GM19452 (cell line): ENCODE results near the gene ACTN4.

Experiments
- ATAC-seq: cut with Tn5 transposase; IDR thresholded peaks from one replicate; pipeline ENCODE4 v1.9.1; 2021; ENCODE audit not compliant: unreplicated experiment

The ACTN4 gene

DNA sequence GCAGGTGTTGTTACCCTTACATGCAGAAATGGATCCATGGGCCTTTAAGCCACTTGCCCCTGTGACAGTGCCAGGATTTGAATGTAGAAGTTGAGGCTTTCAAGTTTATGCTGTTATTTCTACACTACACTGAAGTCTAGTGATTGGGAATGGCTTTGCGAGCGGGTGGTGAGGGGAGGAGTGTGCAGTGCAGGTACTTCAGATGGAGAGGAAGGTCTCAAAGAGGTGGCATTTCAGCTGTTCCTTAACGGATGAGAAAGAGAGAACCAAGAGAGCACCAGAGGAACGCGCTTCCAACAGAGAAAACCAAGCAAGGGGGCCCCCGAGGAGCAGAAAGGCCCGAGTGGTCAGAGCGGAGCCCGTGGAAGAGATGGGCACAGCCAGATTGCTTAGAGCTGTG lies 13.3 kb downstream of the ACTN4 start:
- no peak for ATAC-seq

DNA sequence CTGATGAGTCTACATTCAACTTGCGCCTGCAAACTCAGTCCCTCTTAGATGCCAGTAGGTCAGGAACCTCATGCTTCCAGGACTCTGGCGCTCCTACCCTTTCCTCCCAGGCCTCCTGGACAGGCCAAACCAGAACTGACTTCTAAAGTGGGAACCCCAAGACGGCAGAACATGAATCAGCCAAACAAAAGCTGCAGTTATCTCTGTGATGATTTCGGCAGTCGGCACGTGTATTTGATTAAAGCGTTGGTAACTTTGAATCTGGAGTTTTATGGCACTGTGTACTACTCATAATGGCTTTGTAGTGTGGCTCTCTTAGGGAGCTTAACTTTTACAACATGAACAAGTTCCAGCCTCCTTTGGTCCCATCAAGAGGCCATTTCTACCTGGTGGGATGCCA lies 13.7 kb downstream of the ACTN4 start:
- ATAC-seq, result no peak

DNA sequence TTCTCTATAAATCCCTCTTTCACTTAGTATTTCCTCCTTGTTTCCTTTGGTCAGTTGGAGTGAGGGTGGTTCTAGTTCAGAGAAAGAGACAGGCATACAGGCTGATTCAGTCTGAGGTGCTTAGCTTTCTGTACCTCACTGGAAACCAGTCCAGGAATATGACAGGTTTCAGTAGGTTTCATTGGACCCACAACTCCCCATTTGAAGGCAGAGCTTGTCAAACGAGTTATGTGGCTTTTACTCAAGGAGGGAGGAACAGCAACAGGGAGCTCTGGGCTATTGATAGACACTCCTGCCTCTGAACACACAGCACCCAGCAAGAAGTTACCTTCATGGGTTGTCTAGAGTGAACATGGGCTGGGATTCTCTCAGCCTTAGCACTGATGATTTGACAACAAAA lies 14.5 kb downstream of the ACTN4 start:
- no peak for ATAC-seq

DNA sequence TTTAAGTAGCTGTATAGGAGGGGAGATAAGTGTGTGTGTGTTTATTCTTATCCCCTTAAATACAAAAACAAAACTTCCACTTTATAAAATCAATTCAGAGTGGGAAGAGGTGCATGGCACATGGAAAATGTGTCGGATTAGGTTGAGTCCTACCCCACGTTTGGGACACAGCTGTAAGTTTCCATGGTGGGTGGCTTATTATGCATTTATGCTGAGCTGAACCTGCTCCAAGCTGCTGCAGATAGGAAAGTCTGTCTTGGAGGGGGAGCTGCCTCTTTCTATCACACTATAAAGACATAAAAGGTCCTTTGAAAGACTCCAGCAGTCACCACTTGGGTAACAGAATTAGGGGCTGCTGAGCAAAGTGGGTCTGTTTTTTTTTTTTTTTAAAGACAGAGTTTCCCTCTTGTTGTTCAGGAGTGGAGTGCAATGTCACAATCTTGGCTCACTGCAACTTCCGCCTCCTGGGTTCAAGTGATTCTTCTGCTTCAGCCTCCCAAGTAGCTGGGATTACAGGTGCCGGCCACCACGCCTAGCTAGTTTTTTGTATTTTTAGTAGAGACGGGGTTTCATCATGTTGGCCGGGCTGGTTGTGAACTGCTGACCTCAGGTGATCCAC lies 15.2 kb downstream of the ACTN4 start:
- no peak for ATAC-seq

DNA sequence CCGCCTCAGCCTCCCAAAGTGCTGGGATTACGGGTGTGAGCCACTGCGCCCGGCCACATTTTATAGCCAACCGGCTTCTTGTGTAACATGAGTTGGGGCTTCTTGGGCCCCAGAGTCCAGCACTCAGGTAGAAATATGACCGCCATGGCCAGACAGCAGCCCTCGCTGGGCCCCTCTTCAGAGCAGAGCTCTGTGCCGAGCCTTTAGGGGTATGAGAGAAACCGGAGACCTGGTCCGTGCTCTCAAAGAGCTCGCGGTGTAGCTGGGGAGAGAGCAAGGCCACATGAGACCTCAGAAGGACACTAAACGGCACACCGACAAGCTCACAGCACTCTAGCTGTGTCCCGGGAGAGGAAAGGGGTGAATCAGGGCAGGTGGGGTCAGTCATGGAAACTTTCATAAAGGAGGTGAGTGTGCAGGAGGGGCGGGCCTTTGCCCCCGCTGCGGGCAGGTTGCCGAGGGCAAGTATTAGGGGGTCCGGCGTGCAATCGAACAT lies 15.8 kb downstream of the ACTN4 start:
- ATAC-seq, result no peak

DNA sequence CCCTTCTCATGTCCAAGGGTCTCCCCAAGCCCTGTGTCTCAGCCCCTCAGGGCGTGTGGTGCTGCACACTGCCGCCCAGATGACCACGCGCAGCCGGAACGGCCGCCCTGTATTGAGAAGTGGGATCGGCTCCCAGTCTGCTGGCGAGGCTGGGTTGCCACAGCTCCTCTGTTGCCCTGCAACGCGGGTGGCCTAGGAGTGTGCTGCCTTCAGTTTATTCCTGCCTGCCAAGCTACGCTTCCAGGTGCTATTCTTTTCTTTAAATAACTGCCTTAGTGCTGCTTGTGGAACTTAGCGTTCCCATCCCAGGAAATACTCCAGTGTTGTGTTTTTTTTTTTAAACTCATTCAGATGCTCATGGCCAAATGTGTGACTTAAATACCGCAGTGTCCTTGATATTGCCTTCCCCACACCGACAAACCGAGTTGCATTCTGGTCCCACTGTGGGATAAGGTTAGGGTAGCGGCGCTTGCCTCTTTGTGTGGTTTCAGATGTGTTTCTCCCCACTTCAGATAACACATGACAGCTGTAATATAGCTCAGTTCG lies 16.6 kb downstream of the ACTN4 start:
- ATAC-seq, result no peak

DNA sequence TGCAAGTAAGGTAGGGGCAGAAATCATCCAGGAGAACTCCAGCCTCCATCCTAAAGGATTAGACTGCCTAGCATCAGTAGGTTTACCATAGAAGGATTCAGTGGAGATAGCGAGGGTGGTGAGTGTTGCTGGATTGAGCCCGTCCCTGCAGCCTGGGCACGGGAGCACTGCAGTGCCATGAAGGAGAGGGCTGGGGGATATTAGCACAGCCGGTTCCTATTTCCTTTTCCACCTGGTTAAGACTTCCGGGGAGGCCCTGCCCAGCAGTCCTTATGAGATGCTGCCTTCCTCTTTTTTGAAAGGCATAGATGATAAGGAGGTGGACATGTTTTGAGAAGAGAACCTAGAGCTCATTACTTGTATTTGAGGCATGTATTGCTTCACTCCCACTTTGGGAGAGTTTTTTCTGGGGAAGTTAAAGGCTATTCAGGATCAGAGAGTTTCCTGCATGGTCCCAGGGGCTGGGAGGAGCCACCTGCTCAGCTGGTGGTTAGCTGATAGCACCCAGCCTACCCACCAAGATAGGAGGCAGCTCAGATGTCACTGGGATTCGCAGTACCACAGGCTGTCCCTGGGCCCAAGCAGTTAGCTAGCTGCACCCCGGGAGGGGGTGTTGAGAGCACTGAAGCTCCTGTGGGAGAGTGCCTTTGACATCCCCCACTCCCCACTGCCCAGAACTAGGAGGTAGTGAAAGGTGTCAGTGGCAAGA lies 17.2 kb downstream of the ACTN4 start:
- no peak for ATAC-seq

DNA sequence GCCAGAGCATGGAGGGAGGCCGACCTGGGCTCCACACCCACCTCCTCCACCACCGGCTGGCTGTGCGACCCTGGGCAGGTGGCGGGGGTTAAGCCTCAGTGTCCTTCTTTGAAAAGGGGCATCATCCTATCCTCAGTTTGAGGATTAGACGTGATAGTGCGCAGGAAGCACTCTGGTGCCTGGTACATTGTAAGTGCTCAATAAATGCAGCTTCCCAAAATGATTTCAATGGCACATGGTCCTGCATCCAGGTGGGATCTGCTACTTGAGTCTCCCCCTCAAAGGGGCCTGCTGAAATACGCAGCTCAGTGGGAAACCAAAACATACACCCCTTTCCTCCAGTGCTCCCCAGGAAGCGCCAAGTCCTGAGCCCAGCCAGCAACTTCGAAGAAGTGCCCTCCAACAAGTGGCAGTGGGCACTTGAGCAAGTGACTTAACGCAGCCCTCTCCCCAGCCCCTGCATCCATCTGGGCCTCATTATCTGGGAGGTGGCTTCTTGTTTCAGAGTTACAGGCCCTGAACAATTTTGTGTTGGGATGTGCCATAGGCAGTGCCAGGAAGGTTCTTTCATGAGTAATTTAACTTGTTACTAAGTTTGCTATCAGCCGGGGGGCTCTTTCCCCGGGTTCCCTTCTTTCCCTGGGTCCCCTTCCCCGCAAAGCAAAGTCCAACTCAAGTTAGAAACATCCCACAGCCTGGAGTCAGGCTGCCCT lies 17.9 kb downstream of the ACTN4 start:
- ATAC-seq, result no peak

DNA sequence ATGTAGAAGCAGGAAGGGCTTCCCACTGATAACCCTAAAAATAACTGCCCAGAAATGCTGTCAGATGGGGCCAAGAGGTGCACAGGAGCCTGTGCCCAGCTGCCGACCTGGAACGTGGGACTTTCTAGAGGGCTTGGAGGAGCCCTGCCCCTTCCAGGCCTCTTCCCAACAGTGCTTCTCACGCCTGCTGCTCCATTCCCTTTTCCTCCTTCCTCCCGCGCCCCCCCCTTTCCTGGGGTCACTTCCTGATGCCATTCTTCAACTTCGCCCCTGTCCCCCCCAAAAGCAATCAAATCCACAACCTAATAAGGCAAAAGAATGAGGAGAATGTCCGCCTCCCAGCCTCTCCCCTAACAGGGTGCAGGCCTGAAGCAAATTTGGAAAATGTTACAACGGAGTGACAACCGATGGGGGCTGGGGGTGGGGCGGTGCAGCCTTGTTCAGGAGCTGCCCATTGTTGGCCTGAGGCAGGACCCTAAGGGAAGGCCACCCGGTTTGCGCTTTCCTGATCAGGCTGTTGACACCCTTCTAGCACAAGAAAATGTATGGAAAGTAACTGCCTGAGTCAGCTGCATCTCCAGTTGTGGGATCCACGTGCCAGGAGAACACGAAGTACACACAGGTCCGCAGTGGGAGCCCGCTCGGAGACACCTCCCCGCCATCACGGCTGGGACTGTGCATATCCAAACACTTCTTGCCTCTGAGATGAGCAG lies 18.7 kb downstream of the ACTN4 start:
- ATAC-seq, result no peak

DNA sequence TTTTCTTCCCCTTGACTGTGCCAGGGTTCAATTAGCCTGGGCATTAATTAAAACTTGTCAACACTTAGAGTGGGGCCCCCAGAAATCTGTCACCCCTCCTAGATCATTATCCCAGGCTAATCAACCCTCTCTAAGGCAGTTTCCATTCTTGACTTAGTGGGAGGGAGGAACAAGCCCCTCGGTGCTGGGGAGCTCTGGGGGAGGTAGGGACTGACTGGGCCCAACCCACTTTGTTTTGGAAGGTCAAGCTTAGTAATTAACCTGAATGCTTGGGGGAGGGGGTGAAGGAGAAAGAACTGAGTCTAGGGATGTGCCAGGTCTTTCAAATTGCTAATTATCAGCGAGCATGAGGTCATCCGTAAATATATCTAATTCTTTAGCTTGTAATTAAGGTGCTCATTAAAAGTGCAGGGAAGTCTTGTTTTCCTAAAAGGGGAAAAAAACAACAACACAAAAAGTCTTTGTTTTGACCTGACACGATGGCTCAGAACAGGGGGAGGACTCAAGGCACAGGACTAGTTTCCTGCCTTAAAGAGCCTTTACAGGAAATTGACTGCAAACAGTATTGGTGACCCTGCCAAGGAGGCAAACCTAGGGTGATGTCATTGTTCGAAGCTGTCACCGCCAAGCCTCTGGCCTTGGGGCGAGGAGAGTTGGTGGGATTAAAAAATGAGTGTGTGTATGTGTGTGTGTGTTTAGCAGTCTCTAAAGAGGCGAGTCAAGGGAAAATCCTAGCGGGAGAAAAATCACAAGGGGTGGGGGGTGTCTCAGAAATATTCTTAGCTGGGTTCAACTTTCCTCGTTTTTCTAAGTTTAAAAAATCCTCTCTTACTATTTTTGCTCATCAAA lies 19.4 kb downstream of the ACTN4 start:
- no peak for ATAC-seq

DNA sequence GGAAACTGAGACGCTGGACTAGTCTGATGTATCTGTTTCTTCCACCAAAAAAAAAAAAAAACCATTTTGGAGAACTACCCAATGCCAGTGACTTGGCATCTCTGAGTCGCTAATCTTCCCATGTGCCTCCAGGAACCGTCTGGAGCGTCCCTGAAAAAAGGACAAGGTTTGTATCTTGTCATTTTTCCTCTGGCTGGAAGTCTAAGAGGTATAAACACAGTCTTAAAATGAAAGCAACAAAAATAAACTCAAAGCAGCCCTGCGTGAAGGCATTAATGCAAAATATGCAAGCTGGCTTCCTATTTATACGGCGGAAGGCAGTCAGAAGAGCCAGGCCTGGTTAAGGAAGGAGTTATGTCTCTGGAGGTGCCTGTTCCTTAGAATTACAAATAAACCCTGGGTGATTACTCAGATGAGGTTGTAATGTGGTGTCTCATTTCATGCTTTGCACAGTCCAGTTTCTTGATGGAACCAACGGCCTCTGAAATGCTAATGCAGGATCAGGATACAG lies 20.3 kb downstream of the ACTN4 start:
- ATAC-seq, result no peak

DNA sequence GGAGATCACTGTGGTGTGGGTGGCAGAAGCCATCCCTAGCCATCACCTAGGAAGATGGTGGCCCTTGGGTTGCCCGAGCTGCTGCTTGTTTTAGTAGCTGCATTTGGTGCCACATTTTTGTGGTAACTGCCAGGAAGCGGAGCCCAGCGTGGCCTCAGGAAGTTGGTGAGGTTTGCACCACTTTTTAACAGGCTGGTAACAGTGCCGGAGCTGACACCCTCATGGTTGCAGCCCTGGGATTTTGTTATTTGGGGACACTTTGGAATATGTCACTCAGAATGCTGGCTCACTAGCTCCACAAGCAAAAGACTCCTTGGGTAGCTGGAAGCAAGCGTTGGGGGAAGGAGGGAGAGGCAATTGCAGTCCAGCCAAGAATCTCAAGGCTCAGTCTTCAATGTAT lies 22.1 kb downstream of the ACTN4 start:
- ATAC-seq, result no peak

DNA sequence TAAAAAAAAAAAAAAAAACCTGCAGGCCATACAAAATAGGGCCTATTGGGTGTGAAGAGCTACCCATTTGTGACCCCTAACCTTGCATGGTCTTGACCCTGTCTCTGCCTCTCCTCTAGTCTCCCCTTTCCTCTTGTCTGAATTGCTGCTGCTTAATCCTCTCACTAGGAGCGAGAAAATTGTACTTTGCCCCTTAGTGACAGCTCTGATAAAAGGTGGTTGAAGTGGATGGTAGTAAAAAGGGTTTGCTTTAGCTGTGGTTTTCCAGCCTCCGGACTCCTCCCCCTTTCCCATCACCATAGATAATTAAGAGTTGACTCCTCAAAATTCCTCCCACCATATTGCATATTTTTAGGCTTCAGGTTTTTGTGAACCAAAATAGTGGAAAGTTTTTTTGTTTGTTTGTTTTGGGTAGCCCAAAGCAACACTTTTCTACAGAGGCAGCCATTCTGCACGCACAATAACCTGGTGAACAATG lies 23.5 kb downstream of the ACTN4 start:
- ATAC-seq, result no peak

DNA sequence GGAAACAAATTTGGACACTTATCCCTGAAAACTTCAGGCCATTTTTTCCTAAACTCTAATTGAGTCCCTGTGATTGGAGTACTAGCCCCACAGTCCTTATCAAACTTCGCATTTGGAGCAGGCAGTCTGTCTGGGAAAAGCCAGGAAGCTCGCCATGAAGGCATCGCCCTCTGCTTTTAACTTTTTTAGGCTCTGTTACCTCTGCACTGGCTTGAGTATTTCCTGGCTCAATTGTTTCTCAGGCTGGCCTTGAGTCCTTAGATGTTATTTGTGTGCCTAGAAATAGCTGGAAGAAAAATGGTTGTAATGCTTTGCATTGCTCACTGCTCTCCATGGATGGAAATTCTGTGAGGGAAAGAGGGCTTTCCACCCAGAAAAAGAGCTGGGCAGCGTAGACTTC lies 24.2 kb downstream of the ACTN4 start:
- ATAC-seq, result no peak

DNA sequence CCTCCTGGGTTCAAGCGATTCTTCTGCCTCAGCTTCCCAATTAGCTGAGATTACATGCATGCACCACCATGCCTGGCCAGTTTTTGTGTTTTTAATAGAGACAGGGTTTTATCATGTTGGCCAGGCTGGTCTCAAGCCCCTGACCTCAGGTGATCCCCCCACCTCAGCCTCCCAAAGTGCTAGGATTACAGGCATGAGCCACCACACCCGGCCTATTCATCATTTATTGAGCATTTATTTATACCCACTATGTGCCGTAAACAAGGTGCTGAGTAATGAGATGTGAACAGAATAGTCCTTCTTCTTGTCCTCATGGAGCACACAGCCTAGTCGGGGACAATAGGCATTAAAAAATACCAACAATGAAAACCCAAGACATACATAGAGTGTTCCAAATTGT lies 25.6 kb downstream of the ACTN4 start:
- ATAC-seq, result no peak

DNA sequence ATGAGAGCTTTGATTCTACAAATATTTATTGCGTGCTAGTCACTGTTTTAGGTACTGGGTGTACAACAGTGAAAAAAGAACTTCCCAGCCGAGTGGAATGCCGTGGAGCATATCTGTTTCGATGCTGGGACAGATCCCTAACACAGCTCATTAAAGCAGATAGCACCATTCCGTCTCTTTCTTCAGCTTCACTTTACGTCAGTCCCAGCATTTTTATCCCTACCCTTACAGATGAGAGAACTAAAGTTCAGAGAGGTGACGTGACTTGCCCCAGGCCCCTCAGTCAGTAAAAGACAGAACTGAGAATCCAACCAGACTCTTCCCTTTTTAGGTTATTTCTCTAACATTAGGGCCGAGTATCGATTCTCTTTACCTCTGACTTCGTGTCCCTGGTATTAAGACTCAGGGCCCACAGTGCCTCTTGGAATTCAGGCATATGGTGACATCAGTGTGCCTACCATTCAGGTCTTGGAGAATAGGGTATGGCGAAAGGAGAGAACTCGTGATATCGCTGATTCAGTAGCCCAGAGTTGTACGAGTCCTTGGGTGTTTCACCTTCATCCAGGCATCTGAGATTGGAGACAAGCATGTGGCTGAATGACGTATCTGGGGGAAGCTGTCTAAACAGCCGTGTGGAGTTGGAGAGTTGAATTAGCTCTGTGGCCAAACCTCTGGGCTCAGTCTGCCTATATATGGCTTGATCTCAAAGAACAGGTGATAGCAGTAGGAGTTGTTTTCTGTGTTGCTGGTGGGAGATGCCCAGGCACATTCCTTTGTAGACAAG lies 27.1 kb downstream of the ACTN4 start:
- no peak for ATAC-seq

DNA sequence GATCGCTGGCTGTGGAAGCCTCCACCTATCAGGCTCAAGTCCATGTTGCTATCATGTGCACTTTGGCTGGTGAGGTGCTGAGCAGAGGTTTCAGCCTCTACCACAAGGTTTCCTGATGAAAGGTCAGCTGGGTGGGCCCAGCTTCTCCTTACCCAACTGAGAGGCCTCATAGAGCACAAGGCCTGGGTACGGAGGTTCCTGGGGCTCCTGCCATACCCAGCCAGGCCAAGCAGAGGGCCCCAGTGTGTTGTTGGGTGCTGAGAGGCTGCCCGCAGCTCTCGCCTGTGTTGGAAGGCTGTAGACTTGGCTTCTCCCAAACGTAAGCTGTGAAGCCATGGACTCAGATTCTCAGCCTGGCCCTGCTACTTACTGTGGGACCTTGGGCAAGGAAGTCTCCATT lies 28.2 kb downstream of the ACTN4 start:
- ATAC-seq, result no peak

DNA sequence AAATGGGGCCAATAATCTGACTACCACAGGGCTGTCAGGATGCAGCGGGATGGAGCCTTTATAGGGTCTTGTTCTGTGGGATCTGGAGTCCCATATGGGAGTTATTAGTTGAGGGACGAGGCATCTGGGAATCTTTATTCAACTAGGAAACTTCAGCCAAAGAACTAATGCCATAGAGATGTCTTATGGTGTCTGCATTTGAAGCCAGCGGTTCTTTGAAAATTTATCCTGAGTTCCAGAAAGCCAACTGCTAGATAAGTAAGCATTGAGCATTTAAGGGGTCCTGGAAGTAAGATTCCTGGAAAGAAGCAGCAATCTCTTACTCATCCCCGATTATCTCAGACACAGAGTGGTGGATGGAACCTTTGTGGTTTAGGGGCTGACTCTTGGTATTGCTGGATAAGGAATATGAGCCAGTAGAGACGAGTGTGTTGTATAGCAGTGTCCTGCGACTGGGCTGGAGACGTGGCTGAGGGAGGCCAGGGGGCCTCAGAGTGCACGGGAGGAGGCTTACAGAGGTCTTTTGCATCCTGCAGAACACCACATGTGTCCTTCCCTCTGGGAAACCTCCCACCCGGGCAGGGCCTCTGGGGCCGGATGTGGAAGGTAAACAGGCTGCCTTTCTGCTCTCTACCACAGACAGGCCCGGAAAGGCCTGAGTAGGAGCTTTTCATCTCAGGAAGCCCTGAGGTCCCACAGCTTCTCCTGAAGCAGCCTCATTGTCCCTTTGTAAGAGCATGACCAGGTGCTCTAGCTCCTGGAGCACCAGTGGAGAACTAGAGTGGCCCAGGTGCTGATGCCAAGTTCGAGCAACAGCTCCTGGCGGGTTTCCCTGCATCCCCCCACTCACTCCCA lies 28.8 kb downstream of the ACTN4 start:
- no peak for ATAC-seq
